ENCODE results near the gene CACNA2D4. TPM values are rescaled to one million over a fixed set of nuclear protein-coding genes. Genes with fewer than 3 reads are reported as not detected.

The CACNA2D4 gene
- total RNA-seq, 1 donor from 2014 or later: 2.8 TPM

DNA sequence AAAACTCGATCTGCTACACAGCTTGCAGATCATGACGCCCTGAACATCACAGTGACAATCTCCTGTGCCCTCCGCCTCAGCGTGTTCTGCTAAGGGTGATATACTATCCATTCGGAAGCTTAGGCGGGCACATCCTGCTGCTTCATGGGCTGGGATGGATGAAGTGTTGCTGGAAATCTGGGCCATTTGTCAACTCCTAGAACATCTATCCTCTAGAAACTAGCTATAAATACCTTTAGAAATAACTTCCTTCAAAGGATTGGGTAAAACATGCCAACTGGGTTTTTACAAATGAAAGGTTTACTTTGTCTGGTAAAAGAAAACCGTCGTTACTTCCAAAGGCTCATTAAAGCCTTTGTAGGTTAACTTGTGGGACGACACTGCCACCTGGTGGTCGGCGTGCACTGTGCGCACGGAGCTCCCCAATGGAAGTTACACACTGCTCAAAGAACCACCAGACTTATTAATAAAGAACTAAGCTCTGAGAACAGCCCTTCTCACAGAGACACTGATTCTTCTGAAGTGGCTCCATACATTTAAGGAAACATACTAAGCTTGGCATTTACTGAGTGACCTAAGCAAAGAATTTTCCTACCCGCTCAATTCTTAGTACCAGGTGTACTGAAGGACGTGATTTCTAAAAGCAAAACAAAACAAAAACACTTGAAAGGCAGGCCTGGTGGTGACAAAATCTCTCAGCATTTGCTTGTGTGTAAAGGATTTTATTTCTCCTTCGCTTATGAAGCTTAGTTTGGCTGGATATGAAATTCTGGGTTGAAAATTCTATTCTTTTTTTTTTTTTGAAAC is 21.6 kb upstream of the CACNA2D4 start:
- no peak overlapping the region for H3K4me3 Mint-ChIP-seq
- H3K27me3 Mint-ChIP-seq: no peaks in the 10 kb centered on the region
- peak overlapping the region; percentile 41 for H3K27ac Mint-ChIP-seq
- POLR2A ChIA-PET: interaction anchor here (0.7 to 3.4 kb wide), 12 partner anchors 9 to 278 kb away, joined by 3 to 48 read pairs (median 4); no protein-coding TSS in a partner anchor
- CTCF ChIA-PET: interaction anchor here (0.6 to 6.1 kb wide), 48 partner anchors 9 to 822 kb away, joined by 3 to 205 read pairs (median 4); partner anchors contain the start of genes ADIPOR2 and CACNA2D4
- H3K4me1 Mint-ChIP-seq: peaks cover 6% of the 10 kb centered on the region
- DNase-seq: peak; percentile 83
- no peaks in the 10 kb centered on the region for H3K9me3 Mint-ChIP-seq
- TF ChIP-seq, protein P1, sequence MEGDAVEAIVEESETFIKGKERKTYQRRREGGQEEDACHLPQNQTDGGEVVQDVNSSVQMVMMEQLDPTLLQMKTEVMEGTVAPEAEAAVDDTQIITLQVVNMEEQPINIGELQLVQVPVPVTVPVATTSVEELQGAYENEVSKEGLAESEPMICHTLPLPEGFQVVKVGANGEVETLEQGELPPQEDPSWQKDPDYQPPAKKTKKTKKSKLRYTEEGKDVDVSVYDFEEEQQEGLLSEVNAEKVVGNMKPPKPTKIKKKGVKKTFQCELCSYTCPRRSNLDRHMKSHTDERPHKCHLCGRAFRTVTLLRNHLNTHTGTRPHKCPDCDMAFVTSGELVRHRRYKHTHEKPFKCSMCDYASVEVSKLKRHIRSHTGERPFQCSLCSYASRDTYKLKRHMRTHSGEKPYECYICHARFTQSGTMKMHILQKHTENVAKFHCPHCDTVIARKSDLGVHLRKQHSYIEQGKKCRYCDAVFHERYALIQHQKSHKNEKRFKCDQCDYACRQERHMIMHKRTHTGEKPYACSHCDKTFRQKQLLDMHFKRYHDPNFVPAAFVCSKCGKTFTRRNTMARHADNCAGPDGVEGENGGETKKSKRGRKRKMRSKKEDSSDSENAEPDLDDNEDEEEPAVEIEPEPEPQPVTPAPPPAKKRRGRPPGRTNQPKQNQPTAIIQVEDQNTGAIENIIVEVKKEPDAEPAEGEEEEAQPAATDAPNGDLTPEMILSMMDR (IDR thresholded peaks at IDR 0.05): no peak
- intact Hi-C loops (cut with micrococcal nuclease): loop anchor here (1.0 to 10.0 kb wide), 6 partner anchors 95 to 825 kb away; no protein-coding TSS in a partner anchor
- peak; percentile 99 for ATAC-seq (ENCODE audit: low read depth)
- peaks cover 54% of the 10 kb centered on the region for H3K36me3 Mint-ChIP-seq (ENCODE audit: low read depth)

DNA sequence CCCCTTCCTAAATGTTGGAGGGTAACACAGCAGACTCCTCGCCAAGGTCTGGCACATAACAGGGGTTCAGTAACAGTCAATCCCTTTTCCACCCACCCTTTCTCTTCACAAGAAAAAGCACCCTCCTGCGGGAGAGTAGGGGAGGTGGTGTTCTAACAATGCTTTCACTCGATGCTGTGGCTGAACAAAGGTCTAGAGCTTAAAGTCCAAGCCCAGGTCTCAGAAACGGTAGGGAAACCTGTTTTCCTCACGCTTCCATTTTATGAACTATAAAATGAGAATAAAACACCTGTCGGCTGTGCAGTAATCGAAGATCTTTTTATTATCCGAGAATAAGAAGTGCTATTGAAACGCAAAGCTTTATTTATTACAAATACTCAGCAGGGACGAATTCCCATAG is 20.9 kb upstream of the CACNA2D4 start:
- ATAC-seq (ENCODE audit: low read depth) (no peak), DNase-seq (no peak)
- POLR2A ChIA-PET: interaction anchor here (1.1 to 3.4 kb wide), 8 partner anchors 9 to 147 kb away, joined by 3 to 48 read pairs (median 4); no protein-coding TSS in a partner anchor
- Mint-ChIP-seq H3K36me3 (ENCODE audit: low read depth) (peaks cover 47% of the 10 kb centered on the region), H3K9me3 (no peaks in the 10 kb centered on the region), H3K27ac (no peak overlapping the region), H3K27me3 (no peaks in the 10 kb centered on the region), H3K4me3 (no peak overlapping the region), H3K4me1 (peaks cover 6% of the 10 kb centered on the region)
- CTCF ChIA-PET: interaction anchor here (0.8 to 6.1 kb wide), 30 partner anchors 9 to 352 kb away, joined by 3 to 205 read pairs (median 5); partner anchors contain the start of genes ADIPOR2 and CACNA2D4
- TF ChIP-seq, protein P1 (IDR thresholded peaks at IDR 0.05): no peak
- intact Hi-C loops (cut with micrococcal nuclease): loop anchor here (10.0 kb wide), 1 partner anchor 825 kb away; no protein-coding TSS in a partner anchor

DNA sequence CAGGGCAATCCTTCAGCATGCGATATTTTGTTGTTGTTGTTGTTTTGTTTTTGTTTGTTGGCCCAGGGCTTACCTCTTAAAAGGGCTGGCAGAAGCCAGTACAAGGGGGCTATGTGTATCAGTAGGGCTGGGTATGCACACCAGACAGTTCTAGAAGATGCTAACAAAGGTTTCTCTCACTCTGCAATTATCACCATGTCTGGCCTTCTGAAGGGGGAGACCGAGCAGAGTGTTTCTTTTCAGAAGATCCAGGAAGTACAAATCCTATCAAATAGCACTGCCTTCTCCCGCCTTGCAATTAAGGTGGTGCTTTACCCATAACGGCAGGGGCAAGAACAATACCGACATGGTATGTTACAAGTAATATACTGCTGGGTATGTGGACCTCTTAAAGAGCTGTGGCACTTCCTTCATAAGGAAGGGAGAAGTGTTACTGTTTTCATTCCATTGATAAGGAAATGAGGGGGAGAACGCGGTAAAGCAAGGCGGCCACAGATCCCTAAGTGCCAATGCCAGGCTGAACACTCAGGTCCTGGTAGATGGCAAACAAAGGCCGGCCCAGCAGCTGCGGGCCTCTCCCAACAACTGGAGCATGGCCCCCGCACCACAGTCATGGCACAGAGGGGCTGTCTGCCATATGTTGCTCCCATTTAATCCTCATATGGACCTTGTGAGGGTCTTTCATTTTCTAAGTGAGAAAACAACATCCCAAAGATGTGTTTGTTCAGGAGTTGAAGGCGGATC is 19.2 kb upstream of the CACNA2D4 start:
- no peaks in the 10 kb centered on the region for H3K9me3 Mint-ChIP-seq
- H3K4me1 Mint-ChIP-seq: peaks cover 23% of the 10 kb centered on the region
- TF ChIP-seq, protein P1 (IDR thresholded peaks at IDR 0.05): no peak
- CTCF ChIA-PET: interaction anchor here (3.3 to 6.1 kb wide), 3 partner anchors 139 to 284 kb away, joined by 57 to 205 read pairs (median 65); no protein-coding TSS in a partner anchor
- H3K36me3 Mint-ChIP-seq (ENCODE audit: low read depth): peaks cover 30% of the 10 kb centered on the region
- intact Hi-C loops (cut with micrococcal nuclease): loop anchor here (10.0 kb wide), 1 partner anchor 823 kb away; no protein-coding TSS in a partner anchor
- POLR2A ChIA-PET: interaction anchor here (3.4 kb wide), 1 partner anchor 142 kb away, joined by 48 read pairs; no protein-coding TSS in a partner anchor
- DNase-seq: no peak
- H3K4me3 Mint-ChIP-seq: no peak overlapping the region
- ATAC-seq (ENCODE audit: low read depth): no peak
- H3K27me3 Mint-ChIP-seq: no peaks in the 10 kb centered on the region
- no peak overlapping the region for H3K27ac Mint-ChIP-seq

DNA sequence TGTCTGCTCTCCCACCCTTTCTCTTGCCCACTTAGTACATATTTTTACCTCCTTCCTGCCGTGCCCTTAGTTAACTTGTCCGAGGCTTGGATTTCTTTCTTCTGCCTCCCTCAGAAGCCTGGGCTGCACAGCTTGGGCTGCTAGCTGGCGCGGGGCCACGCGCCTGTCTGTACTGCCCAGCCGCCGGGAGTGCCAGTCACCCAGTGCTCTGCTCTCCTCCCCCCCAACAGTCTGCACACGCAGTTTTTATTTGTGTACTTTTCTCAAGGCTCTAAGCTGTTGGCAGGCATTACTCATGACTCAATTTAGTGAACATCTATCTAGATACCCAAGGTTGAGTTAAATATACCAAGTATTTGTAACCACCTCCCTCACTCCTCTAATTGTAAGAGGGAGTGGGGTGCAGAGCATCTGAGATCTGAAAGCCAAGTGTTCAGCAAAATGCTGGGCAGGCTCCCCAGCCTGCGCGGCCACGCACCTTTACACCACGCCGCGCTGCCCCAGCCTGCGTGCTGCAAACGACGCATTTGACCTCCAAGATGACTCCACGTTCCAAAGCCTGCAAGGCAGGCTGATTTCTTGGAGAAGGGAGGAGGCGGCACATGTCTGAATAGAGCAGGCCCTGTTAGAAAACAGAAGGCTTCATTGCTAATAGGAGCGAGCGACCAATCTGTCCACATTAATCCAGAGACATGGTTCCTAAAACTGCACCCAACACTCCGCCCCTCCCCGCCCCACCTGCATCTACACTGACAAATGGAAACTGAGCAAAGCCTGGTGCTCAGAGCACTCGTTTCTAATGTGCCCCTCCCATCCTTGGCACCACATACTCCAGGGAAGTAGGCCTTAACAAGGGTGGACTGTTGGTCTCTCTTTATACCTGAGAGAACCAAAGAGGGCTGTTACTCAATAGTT is 18.2 kb upstream of the CACNA2D4 start:
- DNase-seq: no peak
- no peak for ATAC-seq (ENCODE audit: low read depth)
- intact Hi-C loops (cut with micrococcal nuclease): loop anchor here (10.0 kb wide), 1 partner anchor 822 kb away; no protein-coding TSS in a partner anchor
- Mint-ChIP-seq H3K27me3 (no peaks in the 10 kb centered on the region), H3K27ac (no peak overlapping the region), H3K9me3 (no peaks in the 10 kb centered on the region), H3K36me3 (ENCODE audit: low read depth) (peaks cover 22% of the 10 kb centered on the region), H3K4me3 (no peak overlapping the region), H3K4me1 (peaks cover 33% of the 10 kb centered on the region)
- CTCF ChIA-PET: interaction anchor here (1.3 kb wide), 1 partner anchor 145 kb away, joined by 4 read pairs; no protein-coding TSS in a partner anchor
- POLR2A ChIA-PET: no interaction called here
- TF ChIP-seq, protein P1 (IDR thresholded peaks at IDR 0.05): no peak
